Gastrocnemius medialis (tissue), 4 donors: ENCODE results near the gene CD2AP. TPM values are rescaled to one million over a fixed set of nuclear protein-coding genes. Genes with fewer than 3 reads are reported as not detected.

Source experiments
- ATAC-seq, 2 donors: fragments of 150-250 bp; one replicate each; pipeline ENCODE4 v1.9.1; 2016
- DNase-seq, 2 donors: peaks; one replicate each; pipeline ENCODE4 v3.0.0-alpha.2; 2019
- H3K27ac ChIP-seq, 4 donors: fragments of 200-600 bp; sonication (generic); 1 replicate in 1 of 4; 2 replicates in 3 of 4; pipeline ENCODE4 v1.5.1; 2016 to 2018; ENCODE audit warnings: mild to moderate bottlenecking in 2 of 4, moderate library complexity in 1 of 4
- H3K27me3 ChIP-seq, 3 donors: fragments of 200-600 bp; sonication (generic) in 2 of 3; 1 replicate in 1 of 3; 2 replicates in 2 of 3; pipeline versions ENCODE4 v1.5.1 to v1.6.0; 2016 to 2019; ENCODE audit warnings: mild to moderate bottlenecking in 1 of 3, moderate library complexity in 1 of 3
- H3K36me3 ChIP-seq, 2 donors: fragments of 200-600 bp; sonication (generic) in 1 of 2; one replicate each; pipeline ENCODE4 v1.5.1; 2017 to 2018
- H3K4me1 ChIP-seq, 2 donors: fragments of 200-600 bp; sonication (generic) in 1 of 2; one replicate each; pipeline ENCODE4 v1.5.1; 2016 to 2017; ENCODE audit warnings: mild to moderate bottlenecking in 2 of 2
- H3K4me3 ChIP-seq, 4 donors: fragments of 200-600 bp; sonication (generic) in 3 of 4; 1 replicate in 1 of 4; 2 replicates in 3 of 4; pipeline ENCODE4 v1.5.1; 2016 to 2019; ENCODE audit warnings: mild to moderate bottlenecking in 2 of 4
- H3K9me3 ChIP-seq, 3 donors: fragments of 200-600 bp; sonication (generic) in 2 of 3; 1 replicate in 1 of 3; 2 replicates in 2 of 3; pipeline ENCODE4 v1.5.1; 2016 to 2019
- CTCF ChIP-seq, 5 experiments: fragments of 450-650 bp in 3 of 5; fragments of 200-600 bp in 2 of 5; sonication (generic) in 2 of 5; IDR thresholded peaks in 4 of 5; conservative IDR thresholded peaks in 1 of 5; 1 replicate in 4 of 5; 2 replicates in 1 of 5; pipeline ENCODE4 v1.5.1; 2016 to 2019; ENCODE audit warnings: antibody characterized with exemption in 5 of 5, mild to moderate bottlenecking in 3 of 5, moderate library complexity in 3 of 5
- POLR2A ChIP-seq, 2 donors: fragments of 450-650 bp; IDR thresholded peaks; one replicate each; pipeline ENCODE4 v1.6.1; 2017; ENCODE audit warnings: antibody characterized with exemption in 2 of 2, mild to moderate bottlenecking in 2 of 2, moderate library complexity in 2 of 2
- in situ Hi-C, 4 donors: fragments of 200-750 bp; cut with MboI; loops; one replicate each; pipeline versions ENCODE4 v1.15.0 to v1.8.0; 2017; ENCODE audit warnings: low sequenced_read_pairs in 4 of 4
- intact Hi-C: fragments of 100-400 bp; cut with DNase I; formaldehyde crosslinking; loops from one replicate; pipeline ENCODE4 v1.15.1; 2023; ENCODE audit warnings: low total_unique reads
- total RNA-seq, 4 donors: library from RNA; depleted of rRNA; stranded (reverse); fragments of >200 nt; gene quantifications; one replicate each; pipeline versions ENCODE4 v1.1.0 to v1.2.3, GENCODE V29; 2016

The CD2AP gene
- total RNA-seq, 4 donors from 2014 or later: 6.9 to 14.1 (median 8.6) TPM

DNA sequence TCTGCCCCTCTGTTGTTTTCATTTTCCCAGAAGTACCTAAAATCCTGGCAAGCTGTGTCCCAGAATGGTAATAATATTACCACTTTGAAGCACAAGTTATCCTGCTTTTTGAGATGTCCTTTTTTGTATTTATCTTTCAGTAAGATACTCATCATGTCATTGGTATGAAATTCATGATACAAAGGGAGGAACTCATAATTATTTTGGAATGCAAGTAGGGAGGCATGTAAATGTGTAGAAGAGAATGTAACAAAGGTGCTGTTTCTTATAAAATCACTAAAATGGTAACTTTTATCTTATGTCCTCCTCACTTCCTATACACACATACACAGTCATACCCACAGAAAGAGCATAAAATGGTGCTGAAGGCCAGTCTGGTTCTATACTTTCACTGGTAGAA is 109.9 kb downstream of the CD2AP start:
- intact Hi-C loops (no loop called here), in situ Hi-C loops (loop anchor here in 1 of 4 donors (25.0 kb wide), 1 partner anchor 175 kb away; no protein-coding TSS in a partner anchor)
- ATAC-seq (no peak), DNase-seq (no peak)
- Histone ChIP-seq H3K9me3 (no peaks in the 10 kb centered on the region), H3K4me3 (no peak overlapping the region), H3K27ac (no peak overlapping the region), H3K27me3 (no peaks in the 10 kb centered on the region), H3K4me1 (no peaks in the 10 kb centered on the region), H3K36me3 (peaks cover 0 to 11% of the 10 kb centered on the region in 2 donors)
- TF ChIP-seq POLR2A (IDR thresholded peaks at IDR 0.05) (no peak), CTCF (IDR thresholded peaks at IDR 0.05 in 4 of 5, conservative IDR thresholded peaks at IDR 0.05 in 1 of 5) (no peak)

- intact Hi-C loops (loop anchor here (10.0 kb wide), 1 partner anchor 177 kb away; no protein-coding TSS in a partner anchor), in situ Hi-C loops (loop anchor here in 1 of 4 donors (25.0 kb wide), 1 partner anchor 180 kb away; no protein-coding TSS in a partner anchor)
- TF ChIP-seq POLR2A (IDR thresholded peaks at IDR 0.05) (no peak), CTCF (IDR thresholded peaks at IDR 0.05 in 4 of 5, conservative IDR thresholded peaks at IDR 0.05 in 1 of 5) (no peak)
- no peak for ATAC-seq
- Histone ChIP-seq H3K27me3 (no peaks in the 10 kb centered on the region), H3K4me3 (no peak overlapping the region), H3K4me1 (no peaks in the 10 kb centered on the region), H3K9me3 (no peaks in the 10 kb centered on the region), H3K36me3 (peaks cover 0 to 9% of the 10 kb centered on the region in 2 donors), H3K27ac (no peak overlapping the region)
- no peak for DNase-seq
Measured at GRCh38 chr6:47592131-47592840, 114.7 kb downstream of the CD2AP start.

DNA sequence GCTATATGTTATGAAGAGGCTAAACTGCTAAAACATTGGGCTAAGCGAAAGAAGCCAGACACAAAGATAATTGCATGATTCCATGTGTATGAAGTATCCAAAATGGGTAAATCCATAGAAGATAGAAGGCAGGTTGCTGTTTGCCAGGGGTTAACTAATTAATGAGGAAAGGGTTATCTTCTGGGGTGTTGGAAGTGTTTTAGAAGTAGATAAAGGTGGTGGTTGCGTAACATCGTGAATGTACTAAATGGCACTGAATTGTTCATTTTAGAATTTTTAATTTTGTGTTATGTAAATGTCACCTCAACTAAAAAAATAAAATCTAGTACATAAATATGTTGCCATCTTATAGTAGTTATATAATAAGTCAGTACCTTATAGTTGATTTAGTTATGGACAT is 116.4 kb downstream of the CD2AP start:
- Histone ChIP-seq H3K36me3 (peaks cover 0 to 9% of the 10 kb centered on the region in 2 donors), H3K4me1 (no peaks in the 10 kb centered on the region), H3K9me3 (no peaks in the 10 kb centered on the region), H3K4me3 (no peak overlapping the region), H3K27me3 (no peaks in the 10 kb centered on the region), H3K27ac (no peak overlapping the region)
- TF ChIP-seq CTCF (IDR thresholded peaks at IDR 0.05 in 4 of 5, conservative IDR thresholded peaks at IDR 0.05 in 1 of 5) (no peak), POLR2A (IDR thresholded peaks at IDR 0.05) (no peak)
- no peak for ATAC-seq
- intact Hi-C loops (loop anchor here (10.0 kb wide), 1 partner anchor 179 kb away; no protein-coding TSS in a partner anchor), in situ Hi-C loops (loop anchor here in 1 of 4 donors (25.0 kb wide), 1 partner anchor 182 kb away; no protein-coding TSS in a partner anchor)
- no peak for DNase-seq

- no peaks in the 10 kb centered on the region for H3K27me3 ChIP-seq
- no peaks in the 10 kb centered on the region for H3K9me3 ChIP-seq
- peaks cover 0 to 9% of the 10 kb centered on the region in 2 donors for H3K36me3 ChIP-seq
- no peak overlapping the region for H3K27ac ChIP-seq
- intact Hi-C loops: loop anchor here (10.0 kb wide), 1 partner anchor 181 kb away; no protein-coding TSS in a partner anchor
- H3K4me1 ChIP-seq: no peaks in the 10 kb centered on the region
- no peak for ATAC-seq
- in situ Hi-C loops: loop anchor here in 1 of 4 donors (25.0 kb wide), 1 partner anchor 183 kb away; no protein-coding TSS in a partner anchor
- DNase-seq: no peak
- no peak for TF ChIP-seq POLR2A (IDR thresholded peaks at IDR 0.05)
- TF ChIP-seq CTCF (IDR thresholded peaks at IDR 0.05 in 4 of 5, conservative IDR thresholded peaks at IDR 0.05 in 1 of 5): no peak
- H3K4me3 ChIP-seq: no peak overlapping the region
Measured at GRCh38 chr6:47595785-47596184, 118.2 kb downstream of the CD2AP start.
